HEK293T (cell line): ENCODE data around the gene NEDD9.

Experiments
- BHLHE40 ChIP-seq: fragments of 450-650 bp; IDR thresholded peaks from 2 replicates; pipeline ENCODE4 v1.6.1; 2016; ENCODE audit warnings: mild to moderate bottlenecking, moderate library complexity, borderline replicate concordance
- CTBP1 ChIP-seq: fragments of 450-650 bp; IDR thresholded peaks from 2 replicates; pipeline ENCODE4 v1.6.1; 2016; ENCODE audit warnings: borderline replicate concordance
- FOXK2 ChIP-seq: fragments of 450-650 bp; IDR thresholded peaks from 2 replicates; pipeline ENCODE4 v1.6.1; 2016; ENCODE audit warnings: mild to moderate bottlenecking
- FOXM1 ChIP-seq: fragments of 450-650 bp; IDR thresholded peaks from 2 replicates; pipeline ENCODE4 v1.6.1; 2017; ENCODE audit warnings: mild to moderate bottlenecking, borderline replicate concordance
- LEF1 ChIP-seq: fragments of 450-650 bp; IDR thresholded peaks from 2 replicates; pipeline ENCODE4 v1.6.1; 2017; ENCODE audit warnings: mild to moderate bottlenecking, borderline replicate concordance
- SP1 ChIP-seq: fragments of 450-650 bp; IDR thresholded peaks from 2 replicates; pipeline ENCODE4 v1.6.1; 2017
- SUZ12 ChIP-seq: fragments of 450-650 bp; IDR thresholded peaks from 2 replicates; pipeline ENCODE4 v1.6.1; 2016; ENCODE audit warnings: mild to moderate bottlenecking

DNA sequence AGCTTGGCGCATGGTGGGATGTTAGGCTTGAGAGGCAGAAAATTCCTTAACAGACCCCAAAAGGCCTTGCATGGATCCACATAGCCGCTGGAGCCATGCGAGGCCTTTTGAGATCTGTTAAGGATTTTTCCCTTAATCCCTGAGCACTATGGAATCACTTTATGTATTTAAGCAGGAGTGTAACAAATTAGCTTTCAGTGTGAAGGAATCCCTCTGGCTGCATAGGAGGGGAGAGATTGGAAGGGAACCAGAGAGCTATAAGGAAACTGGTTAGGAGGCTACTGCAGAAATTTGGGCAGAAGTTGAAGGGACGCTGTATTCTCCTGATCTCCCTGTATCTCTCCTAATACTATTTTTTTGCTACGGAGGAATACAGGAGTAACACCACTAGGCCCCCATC is 23.1 kb upstream of the NEDD9 start:
- TF ChIP-seq LEF1 (no peak), SP1 (no peak), FOXM1 (no peak), BHLHE40 (no peak), CTBP1 (no peak), FOXK2 (no peak), SUZ12 (no peak)
